HEK293 (cell line): ENCODE measurements around the gene RPS29.

Source experiments
- CTCF ChIP-seq: fragments of 450-650 bp; formaldehyde crosslinking; IDR thresholded peaks from 2 replicates; pipeline ENCODE4 v1.5.1; 2016; ENCODE audit warnings: missing biosample characterization, missing genetic modification characterization
- YY1 ChIP-seq: fragments of 450-650 bp; formaldehyde crosslinking; IDR thresholded peaks from 2 replicates; pipeline ENCODE4 v1.5.1; 2018; ENCODE audit warnings: missing biosample characterization, missing genetic modification characterization
- ZBTB6 ChIP-seq: fragments of 450-650 bp; formaldehyde crosslinking; IDR thresholded peaks from 2 replicates; pipeline ENCODE4 v1.5.1; 2017; ENCODE audit warnings: missing biosample characterization, missing genetic modification characterization
- ZFHX2 ChIP-seq: fragments of 450-650 bp; formaldehyde crosslinking; conservative IDR thresholded peaks from 2 replicates; pipeline ENCODE4 v1.5.1; 2016; ENCODE audit warnings: missing biosample characterization, missing genetic modification characterization
- ZNF350 ChIP-seq: fragments of 450-650 bp; formaldehyde crosslinking; IDR thresholded peaks from 2 replicates; pipeline ENCODE4 v1.5.0; 2017; ENCODE audit warnings: missing biosample characterization, mild to moderate bottlenecking, missing genetic modification characterization
- ZNF398 ChIP-seq: fragments of 450-650 bp; formaldehyde crosslinking; IDR thresholded peaks from 2 replicates; pipeline ENCODE4 v1.5.1; 2017; ENCODE audit warnings: missing biosample characterization, missing genetic modification characterization

GRCh38 chr14:49623387-49623786 is 37.2 kb upstream of the RPS29 start:
- TF ChIP-seq ZNF350 (no peak), ZNF398 (tag by site-specific recombination) (no peak), ZBTB6 (tag by site-specific recombination) (no peak), YY1 (tag by site-specific recombination) (no peak), ZFHX2 (tag by site-specific recombination) (no peak), CTCF (no peak)
